Memory B cell (primary cell): ENCODE results near the gene PRSS22.
A peak's percentile ranks its signal among the peaks of the same experiment; 100 is the strongest.

Source experiments
- ATAC-seq: fragments of 150-1000 bp; cut with Tn5 transposase; 2 replicates; pipeline ENCODE4 v1.10.0; 2021; ENCODE audit warnings: low read depth, mild to moderate bottlenecking, moderate library complexity
- DNase-seq, 2 donors: peaks; one replicate each; pipeline ENCODE4 v3.0.0; 2022; ENCODE audit warnings: low spot score in 2 of 2
- H3K27ac Mint-ChIP-seq: one replicate; pipeline ENCODE4 v1.8.0; 2022; ENCODE audit warnings: mild to moderate bottlenecking, moderate library complexity, mixed read lengths
- H3K27me3 Mint-ChIP-seq: one replicate; pipeline ENCODE4 v1.8.0; 2022; ENCODE audit warnings: mixed read lengths
- H3K36me3 Mint-ChIP-seq: one replicate; pipeline ENCODE4 v1.8.0; 2022; ENCODE audit warnings: mild to moderate bottlenecking, mixed read lengths
- H3K4me1 Mint-ChIP-seq: one replicate; pipeline ENCODE4 v1.8.0; 2022; ENCODE audit warnings: mixed read lengths
- H3K4me3 Mint-ChIP-seq: one replicate; pipeline ENCODE4 v1.8.0; 2022; ENCODE audit warnings: mild to moderate bottlenecking, moderate library complexity, mixed read lengths
- H3K9me3 Mint-ChIP-seq: one replicate; pipeline ENCODE4 v1.8.0; 2022; ENCODE audit warnings: mixed read lengths

The PRSS22 gene

GRCh38 chr16:2866431-2866830 is 8.5 kb upstream of the PRSS22 start:
- Mint-ChIP-seq H3K36me3 (no peaks in the 10 kb centered on the region), H3K27ac (no peak overlapping the region), H3K4me3 (no peak overlapping the region), H3K9me3 (no peaks in the 10 kb centered on the region), H3K4me1 (peaks cover 5% of the 10 kb centered on the region), H3K27me3 (peaks cover 9% of the 10 kb centered on the region)
- DNase-seq: no peak
- no peak for ATAC-seq

GRCh38 chr16:2865651-2866050 is 7.7 kb upstream of the PRSS22 start:
- peaks cover 11% of the 10 kb centered on the region for H3K27me3 Mint-ChIP-seq
- DNase-seq: no peak
- H3K4me3 Mint-ChIP-seq: no peak overlapping the region
- H3K9me3 Mint-ChIP-seq: no peaks in the 10 kb centered on the region
- ATAC-seq: no peak
- H3K27ac Mint-ChIP-seq: no peak overlapping the region
- peaks cover 5% of the 10 kb centered on the region for H3K4me1 Mint-ChIP-seq
- no peaks in the 10 kb centered on the region for H3K36me3 Mint-ChIP-seq

GRCh38 chr16:2860826-2861567 is 3.0 kb upstream of the PRSS22 start:
- peaks cover 5% of the 10 kb centered on the region for H3K36me3 Mint-ChIP-seq
- H3K27ac Mint-ChIP-seq: no peak overlapping the region

GRCh38 chr16:2859686-2860265 is 1.8 kb upstream of the PRSS22 start:
- Mint-ChIP-seq H3K9me3 (peaks cover 2% of the 10 kb centered on the region), H3K4me1 (peaks cover 8% of the 10 kb centered on the region), H3K27ac (no peak overlapping the region), H3K4me3 (no peak overlapping the region), H3K27me3 (peaks cover 24% of the 10 kb centered on the region), H3K36me3 (peaks cover 5% of the 10 kb centered on the region)
- DNase-seq (no peak), ATAC-seq (no peak)

More at GRCh38 chr16:2860826-2861567, 3.0 kb upstream of the PRSS22 start:
- ATAC-seq: no peak
- H3K27me3 Mint-ChIP-seq: peaks cover 23% of the 10 kb centered on the region
- peaks cover 2% of the 10 kb centered on the region for H3K9me3 Mint-ChIP-seq
- H3K4me3 Mint-ChIP-seq: no peak overlapping the region
- peaks cover 8% of the 10 kb centered on the region for H3K4me1 Mint-ChIP-seq
- DNase-seq: no peak

GRCh38 chr16:2858245-2859025 is 465 bp upstream of the PRSS22 start:
- Mint-ChIP-seq H3K9me3 (peaks cover 9% of the 10 kb centered on the region), H3K27ac (no peak overlapping the region), H3K4me1 (peaks cover 8% of the 10 kb centered on the region), H3K36me3 (peaks cover 5% of the 10 kb centered on the region), H3K27me3 (peaks cover 27% of the 10 kb centered on the region), H3K4me3 (no peak overlapping the region)
- no peak for ATAC-seq
- DNase-seq: no peak

GRCh38 chr16:2856686-2857450 is 1.1 kb downstream of the PRSS22 start:
- Mint-ChIP-seq H3K27me3 (peaks cover 27% of the 10 kb centered on the region), H3K9me3 (peaks cover 9% of the 10 kb centered on the region), H3K27ac (no peak overlapping the region), H3K4me3 (no peak overlapping the region), H3K36me3 (peaks cover 5% of the 10 kb centered on the region), H3K4me1 (peaks cover 8% of the 10 kb centered on the region)
- no peak for ATAC-seq
- no peak for DNase-seq

- DNase-seq: no peak
- H3K4me1 Mint-ChIP-seq: peaks cover 8% of the 10 kb centered on the region
- H3K36me3 Mint-ChIP-seq: peaks cover 5% of the 10 kb centered on the region
- no peak overlapping the region for H3K4me3 Mint-ChIP-seq
- peak; percentile 44 for ATAC-seq
- H3K27me3 Mint-ChIP-seq: peaks cover 26% of the 10 kb centered on the region
- H3K9me3 Mint-ChIP-seq: peaks cover 9% of the 10 kb centered on the region
- H3K27ac Mint-ChIP-seq: no peak overlapping the region
Measured at GRCh38 chr16:2856061-2856670, 1.8 kb downstream of the PRSS22 start.

GRCh38 chr16:2855536-2855935 is 2.4 kb downstream of the PRSS22 start:
- Mint-ChIP-seq H3K36me3 (peaks cover 5% of the 10 kb centered on the region), H3K9me3 (peaks cover 9% of the 10 kb centered on the region), H3K4me3 (no peak overlapping the region), H3K27ac (no peak overlapping the region), H3K27me3 (peaks cover 25% of the 10 kb centered on the region), H3K4me1 (peaks cover 8% of the 10 kb centered on the region)
- no peak for DNase-seq
- ATAC-seq: no peak

GRCh38 chr16:2854700-2855309 is 3.2 kb downstream of the PRSS22 start:
- H3K27ac Mint-ChIP-seq: no peak overlapping the region
- H3K36me3 Mint-ChIP-seq: peaks cover 5% of the 10 kb centered on the region
- peaks cover 9% of the 10 kb centered on the region for H3K9me3 Mint-ChIP-seq
- H3K27me3 Mint-ChIP-seq: peaks cover 23% of the 10 kb centered on the region
- DNase-seq (no peak), ATAC-seq (no peak)
- no peak overlapping the region for H3K4me3 Mint-ChIP-seq
- peaks cover 8% of the 10 kb centered on the region for H3K4me1 Mint-ChIP-seq

GRCh38 chr16:2853531-2854073 is 4.4 kb downstream of the PRSS22 start:
- Mint-ChIP-seq H3K27me3 (peaks cover 32% of the 10 kb centered on the region), H3K9me3 (peaks cover 9% of the 10 kb centered on the region), H3K4me1 (peaks cover 8% of the 10 kb centered on the region), H3K36me3 (peaks cover 5% of the 10 kb centered on the region), H3K27ac (no peak overlapping the region), H3K4me3 (no peak overlapping the region)
- ATAC-seq (no peak), DNase-seq (no peak)

- Mint-ChIP-seq H3K27me3 (peaks cover 32% of the 10 kb centered on the region), H3K27ac (no peak overlapping the region), H3K9me3 (peaks cover 9% of the 10 kb centered on the region), H3K4me3 (no peak overlapping the region), H3K36me3 (peaks cover 5% of the 10 kb centered on the region), H3K4me1 (peaks cover 8% of the 10 kb centered on the region)
- DNase-seq: no peak
- no peak for ATAC-seq
Measured at GRCh38 chr16:2852731-2853507, 5.1 kb downstream of the PRSS22 start.

GRCh38 chr16:2852003-2852730 is 5.8 kb downstream of the PRSS22 start:
- no peak for DNase-seq

More at GRCh38 chr16:2852003-2852730, 5.8 kb downstream of the PRSS22 start:
- ATAC-seq: no peak
- Mint-ChIP-seq H3K27ac (no peak overlapping the region), H3K36me3 (peaks cover 3% of the 10 kb centered on the region), H3K4me3 (no peak overlapping the region), H3K4me1 (peaks cover 4% of the 10 kb centered on the region), H3K27me3 (peaks cover 30% of the 10 kb centered on the region), H3K9me3 (peaks cover 10% of the 10 kb centered on the region)
